Panc1 (cell line): ENCODE data around the gene FRMPD1. TPM values are rescaled to one million over a fixed set of nuclear protein-coding genes. Genes with fewer than 3 reads are reported as not detected.

Experiments used
- ATAC-seq: fragments of 200-7000 bp; cut with Tn5 transposase; 2 replicates; pipeline ENCODE4 v1.9.1; 2020; ENCODE audit warnings: mild to moderate bottlenecking, moderate library complexity
- BruUV-seq: library from RNA; stranded (reverse); fragments of 400-500 nt; replicated peaks from 2 replicates; lab custom pipeline; 2021; lab: Mats Ljungman, UMichigan
- CTCF ChIA-PET: fragments of 300-600 bp; sonication (Branson Sonifier 250); formaldehyde crosslinking; loops from one replicate; lab custom pipeline; 2022; ENCODE audit warnings: antibody characterized with exemption; lab: Charles Lee
- POLR2A ChIA-PET: fragments of 300-600 bp; sonication (Branson Sonifier 250); formaldehyde crosslinking; loops from one replicate; lab custom pipeline; 2022; ENCODE audit warnings: antibody characterized with exemption; lab: Charles Lee
- DNase-seq: peaks from one replicate; pipeline ENCODE4 v3.0.0-alpha.2; 2010; ENCODE audit warnings: low read depth, low spot score
- H3K27ac ChIP-seq: 2 replicates; pipeline ENCODE4 v1.5.1; 2011; ENCODE audit warnings: mild to moderate bottlenecking, low read length, inconsistent platforms
- H3K27me3 ChIP-seq: fragments of 200-500 bp; sonication (Bioruptor generic); 2 replicates; pipeline ENCODE4 v1.6.0; 2014; ENCODE audit warnings: low read length, inconsistent platforms; ENCODE audit not compliant: control insufficient read depth, insufficient read depth
- H3K36me3 ChIP-seq: fragments of 200-500 bp; sonication (Bioruptor generic); 2 replicates; pipeline ENCODE4 v1.5.1; 2014; ENCODE audit warnings: inconsistent platforms, mild to moderate bottlenecking, low read length, moderate library complexity; ENCODE audit not compliant: control insufficient read depth, insufficient read depth
- H3K4me1 ChIP-seq: 2 replicates; pipeline ENCODE4 v1.5.1; 2011; ENCODE audit warnings: inconsistent platforms, mild to moderate bottlenecking, low read length, moderate library complexity; ENCODE audit not compliant: control insufficient read depth, insufficient read depth
- H3K4me3 ChIP-seq, 2 experiments: 2 replicates each; pipeline ENCODE4 v1.5.1; 2011 to 2012; ENCODE audit warnings: low read depth in 2 of 2, low read length in 2 of 2, mild to moderate bottlenecking in 2 of 2, inconsistent platforms in 1 of 2, moderate library complexity in 1 of 2
- H3K9me3 ChIP-seq: fragments of 200-500 bp; sonication (Bioruptor generic); 2 replicates; pipeline ENCODE4 v1.5.1; 2014; ENCODE audit warnings: low read depth, mild to moderate bottlenecking, inconsistent platforms, low read length, moderate library complexity; ENCODE audit not compliant: control insufficient read depth, insufficient read depth
- CTCF ChIP-seq: fragments of 450-650 bp; IDR thresholded peaks from 2 replicates; pipeline ENCODE4 v1.5.1; 2017; ENCODE audit warnings: mild to moderate bottlenecking
- POLR2AphosphoS5 ChIP-seq: IDR thresholded peaks from 2 replicates; pipeline ENCODE4 v1.6.1; 2012; ENCODE audit warnings: mild to moderate bottlenecking, low read depth, low read length, moderate library complexity
- REST ChIP-seq, 2 experiments: IDR thresholded peaks; 2 replicates each; pipeline ENCODE4 v1.6.1; 2011 to 2012; ENCODE audit warnings: low read depth in 2 of 2, control low read depth in 1 of 2, low read length in 1 of 2, mild to moderate bottlenecking in 1 of 2, moderate library complexity in 1 of 2; ENCODE audit not compliant: insufficient read depth in 1 of 2
- SIN3A ChIP-seq: IDR thresholded peaks from 2 replicates; pipeline ENCODE4 v1.6.1; 2012; ENCODE audit warnings: low read depth, mild to moderate bottlenecking, low read length, moderate library complexity, borderline replicate concordance; ENCODE audit not compliant: insufficient read depth
- TCF7L2 ChIP-seq: IDR thresholded peaks from 2 replicates; pipeline ENCODE4 v1.6.1; 2011; ENCODE audit warnings: mild to moderate bottlenecking, low read depth, low read length, inconsistent platforms
- in situ Hi-C: cut with HindIII; loops from 2 replicates; pipeline ENCODE4 v1.10.0; 2016; ENCODE audit warnings: low sequenced_read_pairs, low pct_unique_long_range_greater_than_20kb
- intact Hi-C: fragments of 100-400 bp; cut with micrococcal nuclease; formaldehyde crosslinking; loops from one replicate; pipeline ENCODE4 v1.10.0; 2022; ENCODE audit not compliant: unreplicated experiment
- total RNA-seq: library from RNA; stranded (reverse); gene quantifications from one replicate; pipeline ENCODE4 v1.2.1, GENCODE V29; 2021; ENCODE audit not compliant: unreplicated experiment

FRMPD1 gene
- total RNA-seq, 1 experiment from 2014 or later: 0.21 TPM

- no peak overlapping the region for H3K4me3 ChIP-seq
- intact Hi-C loops: no loop called here
- no peaks in the 10 kb centered on the region for H3K9me3 ChIP-seq
- H3K4me1 ChIP-seq: peaks cover 12% of the 10 kb centered on the region
- H3K27me3 ChIP-seq: peaks cover 10% of the 10 kb centered on the region; the same call in 1 of the 2 replicates
- ChIA-PET POLR2A (no interaction called here), CTCF (no interaction called here)
- H3K27ac ChIP-seq: no peak overlapping the region
- H3K36me3 ChIP-seq: no peaks in the 10 kb centered on the region
- no peak for ATAC-seq
- in situ Hi-C loops: no loop called here
- TF ChIP-seq TCF7L2 (no peak), POLR2AphosphoS5 (no peak), CTCF (no peak)
- no TSS peak for BruUV-seq
- no peak for DNase-seq
These were observed 76.3 kb downstream of the FRMPD1 start for GRCh38 chr9:37727013-37727412.

- intact Hi-C loops (no loop called here), in situ Hi-C loops (no loop called here)
- ATAC-seq: peak; percentile 40
- POLR2A ChIA-PET: no interaction called here
- Histone ChIP-seq H3K9me3 (no peaks in the 10 kb centered on the region), H3K27ac (no peak overlapping the region), H3K4me3 (no peak overlapping the region), H3K27me3 (peaks cover 18% of the 10 kb centered on the region; the same call in 1 of the 2 replicates), H3K36me3 (no peaks in the 10 kb centered on the region), H3K4me1 (peaks cover 12% of the 10 kb centered on the region)
- CTCF ChIA-PET: interaction anchor here (0.7 kb wide), 1 partner anchor 178 kb away, joined by 7 read pairs; no protein-coding TSS in a partner anchor
- TF ChIP-seq POLR2AphosphoS5: no peak
- no peak for TF ChIP-seq SIN3A
- no peak for TF ChIP-seq REST (IDR thresholded peaks at IDR 0.05; ENCODE audit: insufficient read depth in 1 of 2, low read depth in 2 of 2, low read length in 1 of 2)
- TF ChIP-seq TCF7L2: no peak
- TF ChIP-seq CTCF: no peak
- no peak for DNase-seq
- BruUV-seq: no TSS peak
These were observed 78.7 kb downstream of the FRMPD1 start for GRCh38 chr9:37729499-37729898.
